A673 (cell line): ENCODE results near the gene TMEM9B. TPM values are rescaled to one million over a fixed set of nuclear protein-coding genes. Genes with fewer than 3 reads are reported as not detected.

ENCODE experiments used
- BruUV-seq: library from RNA; stranded (reverse); fragments of 400-500 nt; replicated peaks from 2 replicates; lab custom pipeline; 2021; lab: Mats Ljungman, UMichigan
- CTCF ChIA-PET: fragments of 300-600 bp; sonication (Branson Sonifier 250); formaldehyde crosslinking; loops from one replicate; lab custom pipeline; 2022; ENCODE audit warnings: antibody characterized with exemption; lab: Charles Lee
- POLR2A ChIA-PET: fragments of 300-600 bp; sonication (Branson Sonifier 250); formaldehyde crosslinking; loops from one replicate; lab custom pipeline; 2022; ENCODE audit warnings: antibody characterized with exemption; ENCODE audit not compliant: low non-redundant PET; lab: Charles Lee
- DNase-seq: peaks from one replicate; pipeline ENCODE4 v3.0.0-alpha.2; 2015; ENCODE audit warnings: low spot score
- H3K27ac ChIP-seq: fragments of 200-600 bp; sonication (generic); 2 replicates; pipeline ENCODE4 v1.5.1; 2016; ENCODE audit warnings: mixed run types, low read depth, mild to moderate bottlenecking, mixed read lengths, antibody characterized with exemption, low read length; ENCODE audit not compliant: poor library complexity, severe bottlenecking
- H3K27me3 ChIP-seq: fragments of 200-600 bp; sonication (generic); replicated peaks from 2 replicates; pipeline ENCODE4 v1.6.1; 2017; ENCODE audit warnings: mixed run types, low read depth, mild to moderate bottlenecking, mixed read lengths, antibody characterized with exemption, low read length; ENCODE audit not compliant: insufficient read depth, poor library complexity
- H3K36me3 ChIP-seq: fragments of 200-600 bp; sonication (generic); 2 replicates; pipeline ENCODE4 v1.6.1; 2016; ENCODE audit warnings: mixed run types, mild to moderate bottlenecking, mixed read lengths, antibody characterized with exemption, low read length; ENCODE audit not compliant: insufficient read depth, poor library complexity, severe bottlenecking
- H3K4me1 ChIP-seq: fragments of 200-600 bp; sonication (generic); 2 replicates; pipeline ENCODE4 v1.6.1; 2017; ENCODE audit warnings: mixed run types, mild to moderate bottlenecking, mixed read lengths, antibody characterized with exemption, low read length; ENCODE audit not compliant: insufficient read depth, poor library complexity, severe bottlenecking
- H3K4me3 ChIP-seq: fragments of 200-600 bp; sonication (generic); 2 replicates; pipeline ENCODE4 v1.5.1; 2016; ENCODE audit warnings: low read depth, mixed run types, mild to moderate bottlenecking, mixed read lengths, low read length; ENCODE audit not compliant: poor library complexity, severe bottlenecking
- H3K9me3 ChIP-seq: fragments of 200-600 bp; sonication (generic); 2 replicates; pipeline ENCODE4 v1.6.1; 2016; ENCODE audit warnings: mixed run types, low read depth, mild to moderate bottlenecking, mixed read lengths, antibody characterized with exemption, low read length; ENCODE audit not compliant: poor library complexity, severe bottlenecking
- EZH2 ChIP-seq: fragments of 200-600 bp; sonication (generic); IDR thresholded peaks from 2 replicates; pipeline ENCODE4 v1.6.1; 2017; ENCODE audit warnings: borderline replicate concordance, low read depth, mild to moderate bottlenecking, mixed read lengths, antibody characterized with exemption, low read length; ENCODE audit not compliant: poor library complexity, severe bottlenecking
- intact Hi-C: fragments of 100-400 bp; cut with micrococcal nuclease; formaldehyde crosslinking; loops from one replicate; pipeline ENCODE4 v1.10.0; 2022; ENCODE audit not compliant: unreplicated experiment
- total RNA-seq: library from RNA; stranded (reverse); gene quantifications from 2 replicates; pipeline ENCODE4 v1.2.3, GENCODE V29; 2021
- TF ChIP-seq, protein P1 (sequence below): fragments of 300-800, 200-600 bp; sonication (generic); conservative IDR thresholded peaks from 2 replicates; pipeline ENCODE4 v1.5.1; 2017; ENCODE audit warnings: low read depth, mild to moderate bottlenecking, antibody characterized with exemption, low read length, moderate library complexity, mixed read lengths

TMEM9B gene
- total RNA-seq, 1 experiment from 2014 or later: 11.3 TPM

DNA sequence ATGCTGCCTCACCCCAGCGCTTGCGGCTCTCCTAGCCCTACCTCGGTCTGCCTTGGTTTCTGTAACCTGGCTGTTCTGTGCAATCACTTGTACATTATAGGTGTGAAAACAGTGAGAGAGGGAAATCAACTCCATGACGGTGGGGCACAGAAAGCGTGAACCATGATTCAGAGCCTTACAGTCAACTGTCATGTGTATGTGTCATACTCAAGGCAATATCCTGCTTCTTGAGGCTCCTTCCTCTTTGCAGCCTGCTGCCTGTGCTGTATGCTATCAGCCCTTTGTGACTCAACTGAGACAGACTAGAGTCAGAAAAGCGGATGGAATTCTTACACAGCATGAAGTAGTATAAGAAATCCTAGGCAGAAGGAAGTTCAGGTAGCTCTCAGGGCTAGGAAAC, 37.5 kb upstream of the TMEM9B start:
- POLR2A ChIA-PET: no interaction called here
- Histone ChIP-seq H3K9me3 (no peaks in the 10 kb centered on the region), H3K36me3 (no peaks in the 10 kb centered on the region), H3K4me3 (no peak overlapping the region), H3K27me3 (peaks cover 42% of the 10 kb centered on the region), H3K27ac (no peak overlapping the region), H3K4me1 (peaks cover 14% of the 10 kb centered on the region)
- CTCF ChIA-PET: no interaction called here
- no TSS peak for BruUV-seq
- intact Hi-C loops: no loop called here
- peak; percentile 9 for DNase-seq
- TF ChIP-seq, protein P1, sequence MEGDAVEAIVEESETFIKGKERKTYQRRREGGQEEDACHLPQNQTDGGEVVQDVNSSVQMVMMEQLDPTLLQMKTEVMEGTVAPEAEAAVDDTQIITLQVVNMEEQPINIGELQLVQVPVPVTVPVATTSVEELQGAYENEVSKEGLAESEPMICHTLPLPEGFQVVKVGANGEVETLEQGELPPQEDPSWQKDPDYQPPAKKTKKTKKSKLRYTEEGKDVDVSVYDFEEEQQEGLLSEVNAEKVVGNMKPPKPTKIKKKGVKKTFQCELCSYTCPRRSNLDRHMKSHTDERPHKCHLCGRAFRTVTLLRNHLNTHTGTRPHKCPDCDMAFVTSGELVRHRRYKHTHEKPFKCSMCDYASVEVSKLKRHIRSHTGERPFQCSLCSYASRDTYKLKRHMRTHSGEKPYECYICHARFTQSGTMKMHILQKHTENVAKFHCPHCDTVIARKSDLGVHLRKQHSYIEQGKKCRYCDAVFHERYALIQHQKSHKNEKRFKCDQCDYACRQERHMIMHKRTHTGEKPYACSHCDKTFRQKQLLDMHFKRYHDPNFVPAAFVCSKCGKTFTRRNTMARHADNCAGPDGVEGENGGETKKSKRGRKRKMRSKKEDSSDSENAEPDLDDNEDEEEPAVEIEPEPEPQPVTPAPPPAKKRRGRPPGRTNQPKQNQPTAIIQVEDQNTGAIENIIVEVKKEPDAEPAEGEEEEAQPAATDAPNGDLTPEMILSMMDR: no peak

DNA sequence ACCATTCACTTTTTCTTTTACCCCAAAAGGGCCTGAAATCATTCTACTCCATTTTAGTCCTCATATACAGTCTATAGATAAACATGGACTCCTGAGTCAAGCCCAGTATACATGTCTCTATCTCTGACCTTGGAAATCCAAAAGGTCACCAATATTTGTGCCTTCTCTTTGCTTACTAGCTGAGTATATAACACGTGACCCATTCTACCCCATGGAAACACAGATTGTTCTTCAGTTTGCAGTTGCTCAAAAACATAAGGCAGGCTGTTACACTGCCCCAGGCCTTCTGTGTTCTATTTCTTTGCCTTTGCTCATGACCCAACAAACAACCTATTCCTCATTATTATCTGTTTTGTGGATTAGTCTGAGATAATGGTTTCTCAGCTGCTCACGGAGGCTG, 33.8 kb upstream of the TMEM9B start:
- BruUV-seq: no TSS peak
- CTCF ChIA-PET: no interaction called here
- no peaks in the 10 kb centered on the region for H3K36me3 ChIP-seq
- DNase-seq: no peak
- POLR2A ChIA-PET: no interaction called here
- no peak overlapping the region for H3K27ac ChIP-seq
- peaks cover under 1% of the 10 kb centered on the region for H3K4me1 ChIP-seq
- H3K9me3 ChIP-seq: no peaks in the 10 kb centered on the region
- no peak overlapping the region for H3K4me3 ChIP-seq
- intact Hi-C loops: no loop called here
- H3K27me3 ChIP-seq: peaks cover 16% of the 10 kb centered on the region
- TF ChIP-seq, protein P1: no peak
- no peak for TF ChIP-seq EZH2

DNA sequence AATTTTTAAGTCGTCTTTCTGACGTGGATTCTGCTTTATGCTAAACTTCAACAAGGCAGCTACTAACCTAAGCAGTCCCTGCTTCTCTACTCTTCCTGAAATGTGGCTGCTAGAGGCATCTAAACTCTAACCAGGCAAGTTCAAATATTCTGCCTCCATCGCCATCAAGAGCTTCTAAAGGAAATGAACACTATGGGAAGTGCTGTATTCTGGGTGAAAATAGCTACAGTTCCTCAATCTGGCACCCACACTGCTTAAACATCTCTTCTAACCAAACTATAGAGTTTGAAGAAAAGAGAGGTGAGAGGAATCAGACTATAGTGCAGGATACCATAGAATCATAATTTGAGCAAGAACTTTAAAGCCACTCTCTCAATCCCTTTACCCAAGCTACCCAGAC, 33.2 kb upstream of the TMEM9B start:
- CTCF ChIA-PET: no interaction called here
- H3K27me3 ChIP-seq: peaks cover 10% of the 10 kb centered on the region
- no TSS peak for BruUV-seq
- no peak overlapping the region for H3K27ac ChIP-seq
- no peak for DNase-seq
- H3K36me3 ChIP-seq: no peaks in the 10 kb centered on the region
- POLR2A ChIA-PET: no interaction called here
- no peaks in the 10 kb centered on the region for H3K9me3 ChIP-seq
- H3K4me3 ChIP-seq: no peak overlapping the region
- intact Hi-C loops: no loop called here
- H3K4me1 ChIP-seq: no peaks in the 10 kb centered on the region
- TF ChIP-seq EZH2: no peak
- TF ChIP-seq, protein P1: no peak
